Upper lobe of left lung (tissue), 4 donors: ENCODE data around the gene IRAK4.

ENCODE experiments used
- CTCF ChIP-seq, 6 experiments: fragments of 450-650 bp in 4 of 6; fragments of 200-600 bp in 2 of 6; sonication (generic) in 2 of 6; IDR thresholded peaks; one replicate each; pipeline ENCODE4 v1.5.1; 2016 to 2019; ENCODE audit warnings: antibody characterized with exemption in 6 of 6
- EP300 ChIP-seq, 4 donors: sonication (generic); formaldehyde crosslinking; IDR thresholded peaks; one replicate each; pipeline ENCODE4 v1.5.1; 2017; ENCODE audit warnings: antibody characterized with exemption in 4 of 4, control low read depth in 2 of 4
- POLR2AphosphoS5 ChIP-seq, 2 donors: sonication (generic); formaldehyde crosslinking; IDR thresholded peaks; one replicate each; pipeline ENCODE4 v1.5.1; 2017; ENCODE audit warnings: antibody characterized with exemption in 2 of 2

- TF ChIP-seq POLR2AphosphoS5 (IDR thresholded peaks at IDR 0.05) = no peak
- no peak for TF ChIP-seq CTCF (IDR thresholded peaks at IDR 0.05)
- no peak for TF ChIP-seq EP300 (IDR thresholded peaks at IDR 0.05)
Observed at GRCh38 chr12:43764528-43764927, 5.8 kb downstream of the IRAK4 start.
